Inflammatory macrophage treated with lipopolysaccharide for 4 hours (primary cell): ENCODE measurements around the gene TLE3.

Source experiments
- DNase-seq: peaks from one replicate; pipeline ENCODE4 v3.0.0-alpha.2; 2020

Gene TLE3

GRCh38 chr15:69998541-69999391, 99.0 kb downstream of the TLE3 start:
- no peak for DNase-seq

- no peak for DNase-seq
Measured at GRCh38 chr15:69997813-69998212, 99.9 kb downstream of the TLE3 start.
